Thyroid gland (tissue), 4 donors: Measurements from ENCODE around the gene RAB40B.

ENCODE experiments used
- CTCF ChIP-seq, 6 experiments: fragments of 200-600 bp in 3 of 6; fragments of 450-650 bp in 3 of 6; sonication (generic) in 3 of 6; IDR thresholded peaks; one replicate each; pipeline ENCODE4 v1.5.1; 2016 to 2019; ENCODE audit warnings: antibody characterized with exemption in 6 of 6, mild to moderate bottlenecking in 2 of 6, inconsistent platforms in 1 of 6, moderate library complexity in 1 of 6
- POLR2A ChIP-seq, 2 donors: fragments of 450-650 bp; IDR thresholded peaks; one replicate each; pipeline ENCODE4 v1.6.1; 2017; ENCODE audit warnings: antibody characterized with exemption in 2 of 2, mild to moderate bottlenecking in 2 of 2, moderate library complexity in 1 of 2

- TF ChIP-seq CTCF (IDR thresholded peaks at IDR 0.05) (no peak), POLR2A (IDR thresholded peaks at IDR 0.05) (no peak)
Observed at GRCh38 chr17:82722341-82723013, 24.0 kb upstream of the RAB40B start.
